WTC11 (cell line): ENCODE results near the gene SPSB2. TPM values are rescaled to one million over a fixed set of nuclear protein-coding genes. Genes with fewer than 3 reads are reported as not detected.

Experiments used
- ATAC-seq: fragments of 200-7000 bp; cut with Tn5 transposase; 2 replicates; pipeline ENCODE4 v1.10.0; 2021; ENCODE audit warnings: mild to moderate bottlenecking, moderate library complexity
- CTCF ChIA-PET: fragments of 300-600 bp; sonication (Branson Sonifier 250); formaldehyde crosslinking; loops from one replicate; lab custom pipeline; 2021; ENCODE audit warnings: antibody characterized with exemption; lab: Charles Lee
- POLR2A ChIA-PET: fragments of 350-600 bp; sonication (Branson Sonifier 250); formaldehyde crosslinking; loops from one replicate; lab custom pipeline; 2021; ENCODE audit warnings: antibody characterized with exemption; lab: Charles Lee
- DNase-seq: peaks from one replicate; pipeline ENCODE4 v3.0.0; 2021; ENCODE audit warnings: low spot score
- H3K27ac Mint-ChIP-seq: 2 replicates; pipeline ENCODE4 v1.8.0; 2021; ENCODE audit warnings: mixed read lengths
- H3K27me3 Mint-ChIP-seq: 2 replicates; pipeline ENCODE4 v1.8.0; 2021; ENCODE audit warnings: low read depth, mild to moderate bottlenecking, moderate library complexity, mixed read lengths
- H3K36me3 Mint-ChIP-seq: 2 replicates; pipeline ENCODE4 v1.8.0; 2021; ENCODE audit warnings: mixed read lengths
- H3K4me1 Mint-ChIP-seq: 2 replicates; pipeline ENCODE4 v1.8.0; 2022; ENCODE audit warnings: mixed read lengths
- H3K4me3 Mint-ChIP-seq: 2 replicates; pipeline ENCODE4 v1.8.0; 2021; ENCODE audit warnings: mild to moderate bottlenecking, moderate library complexity, mixed read lengths
- H3K9me3 Mint-ChIP-seq: 2 replicates; pipeline ENCODE4 v1.8.0; 2021; ENCODE audit warnings: mixed read lengths
- ARID4B ChIP-seq: sonication (generic); formaldehyde crosslinking; IDR thresholded peaks from 2 replicates; pipeline ENCODE4 v1.8.0; 2023; ENCODE audit warnings: missing genetic modification reagents, mild to moderate bottlenecking, borderline replicate concordance
- ELF4 ChIP-seq: sonication (generic); formaldehyde crosslinking; IDR thresholded peaks from 2 replicates; pipeline ENCODE4 v1.8.1; 2022; ENCODE audit warnings: low read depth, mild to moderate bottlenecking, moderate library complexity, missing genetic modification reagents
- HMGA2 ChIP-seq: fragments of 250-450 bp; sonication (Bioruptor Pico); IDR thresholded peaks from 2 replicates; pipeline ENCODE4 v1.4.0; 2021; ENCODE audit warnings: mild to moderate bottlenecking, moderate library complexity
- HMGXB4 ChIP-seq: sonication (generic); formaldehyde crosslinking; IDR thresholded peaks from 2 replicates; pipeline ENCODE4 v1.8.1; 2023; ENCODE audit warnings: mild to moderate bottlenecking, moderate library complexity, missing genetic modification reagents
- JUN ChIP-seq: sonication (generic); formaldehyde crosslinking; IDR thresholded peaks from 2 replicates; pipeline ENCODE4 v1.8.0; 2023; ENCODE audit warnings: mild to moderate bottlenecking, missing genetic modification reagents
- MYBL2 ChIP-seq: sonication (generic); formaldehyde crosslinking; IDR thresholded peaks from 2 replicates; pipeline ENCODE4 v1.8.1; 2023; ENCODE audit warnings: mild to moderate bottlenecking, moderate library complexity, missing genetic modification reagents
- OVOL2 ChIP-seq: fragments of 250-450 bp; sonication (Bioruptor Pico); IDR thresholded peaks from 2 replicates; pipeline ENCODE4 v1.9.0; 2021; ENCODE audit warnings: mild to moderate bottlenecking, borderline replicate concordance
- SOX15 ChIP-seq: fragments of 250-450 bp; sonication (Bioruptor Pico); IDR thresholded peaks from 2 replicates; pipeline ENCODE4 v1.9.0; 2021; ENCODE audit warnings: mild to moderate bottlenecking
- TEAD4 ChIP-seq: sonication (generic); formaldehyde crosslinking; IDR thresholded peaks from 2 replicates; pipeline ENCODE4 v1.8.0; 2022; ENCODE audit warnings: mild to moderate bottlenecking, missing genetic modification reagents
- ZBTB21 ChIP-seq: sonication (generic); formaldehyde crosslinking; IDR thresholded peaks from 2 replicates; pipeline ENCODE4 v1.8.1; 2023; ENCODE audit warnings: mild to moderate bottlenecking, missing genetic modification reagents, borderline replicate concordance
- ZBTB43 ChIP-seq: sonication (generic); formaldehyde crosslinking; IDR thresholded peaks from 2 replicates; pipeline ENCODE4 v1.8.1; 2023; ENCODE audit warnings: mild to moderate bottlenecking, missing genetic modification reagents
- ZNF121 ChIP-seq: sonication (generic); formaldehyde crosslinking; IDR thresholded peaks from 2 replicates; pipeline ENCODE4 v1.8.0; 2023; ENCODE audit warnings: missing genetic modification reagents
- ZNF138 ChIP-seq: sonication (generic); formaldehyde crosslinking; conservative IDR thresholded peaks from 2 replicates; pipeline ENCODE4 v1.8.1; 2022; ENCODE audit warnings: mild to moderate bottlenecking, moderate library complexity, missing genetic modification reagents
- total RNA-seq: library from RNA; stranded (reverse); gene quantifications from 3 replicates; pipeline ENCODE4 v1.2.3, GENCODE V29; 2021
- TF ChIP-seq, protein P1 (sequence below): sonication (generic); formaldehyde crosslinking; IDR thresholded peaks from 2 replicates; pipeline ENCODE4 v1.8.0; 2022; ENCODE audit warnings: missing genetic modification reagents
- TF ChIP-seq, protein P2 (sequence below): sonication (generic); formaldehyde crosslinking; IDR thresholded peaks from 2 replicates; pipeline ENCODE4 v1.8.1; 2022; ENCODE audit warnings: mild to moderate bottlenecking, moderate library complexity, missing genetic modification reagents
- TF ChIP-seq, protein P3 (sequence below): fragments of 250-450 bp; sonication (Bioruptor Pico); IDR thresholded peaks from 2 replicates; pipeline ENCODE4 v1.9.0; 2021; ENCODE audit warnings: mild to moderate bottlenecking

SPSB2 gene
- total RNA-seq, 1 experiment from 2014 or later: 25.5 TPM

DNA sequence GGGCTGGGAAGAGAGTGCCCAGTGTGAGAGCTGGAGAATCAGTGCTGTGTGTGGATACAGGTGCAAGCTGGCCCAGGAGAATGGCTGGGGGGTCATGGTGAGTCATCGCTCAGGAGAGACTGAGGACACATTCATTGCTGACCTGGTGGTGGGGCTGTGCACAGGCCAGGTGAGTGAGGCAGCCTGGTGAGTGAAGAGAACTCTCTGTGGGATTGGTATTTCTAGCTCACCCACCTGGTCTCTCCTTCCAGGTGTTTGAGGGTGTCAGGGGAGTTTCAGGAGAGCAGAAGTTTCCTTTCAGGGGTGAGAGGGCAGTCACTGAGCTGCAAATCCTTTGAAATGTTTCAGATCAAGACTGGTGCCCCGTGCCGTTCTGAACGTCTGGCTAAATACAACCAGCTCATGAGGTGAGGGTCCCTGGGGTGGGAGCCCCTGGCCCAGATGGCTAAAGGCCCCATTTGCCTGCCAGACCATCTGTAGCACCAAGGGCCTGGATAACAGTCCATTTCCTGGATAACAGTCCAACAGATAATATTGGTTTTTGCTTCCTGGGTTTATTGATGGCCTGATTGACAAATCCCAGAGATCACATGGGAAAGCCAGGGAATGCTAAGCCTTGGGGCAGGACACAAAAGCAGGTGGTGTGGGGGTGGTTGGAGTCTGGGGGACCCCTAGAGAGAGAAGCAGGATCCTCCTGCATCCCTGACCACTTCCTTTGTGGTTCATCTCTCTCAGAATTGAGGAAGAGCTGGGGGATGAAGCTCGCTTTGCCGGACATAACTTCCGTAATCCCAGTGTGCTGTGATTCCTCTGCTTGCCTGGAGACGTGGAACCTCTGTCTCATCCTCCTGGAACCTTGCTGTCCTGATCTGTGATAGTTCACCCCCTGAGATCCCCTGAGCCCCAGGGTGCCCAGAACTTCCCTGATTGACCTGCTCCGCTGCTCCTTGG, 49.2 kb upstream of the SPSB2 start:
- H3K4me3 Mint-ChIP-seq: no peak overlapping the region
- no peaks in the 10 kb centered on the region for H3K9me3 Mint-ChIP-seq
- CTCF ChIA-PET: interaction anchor here (1.3 to 7.0 kb wide), 5 partner anchors 9 to 53 kb away, joined by 3 to 81 read pairs (median 7); partner anchors contain the start of genes C12orf57, RNU7-1 and SPSB2
- ATAC-seq: no peak
- TF ChIP-seq OVOL2 (CRISPR knock-in tag) (no peak), ZNF121 (0 out of 2 replicates have a peak, but pooled peaks have one; percentile 25)
- no peaks in the 10 kb centered on the region for H3K27me3 Mint-ChIP-seq
- H3K27ac Mint-ChIP-seq: peak overlapping the region; percentile 2; the same call in 1 of the 2 replicates
- no peak for DNase-seq
- H3K4me1 Mint-ChIP-seq: peaks cover 43% of the 10 kb centered on the region
- H3K36me3 Mint-ChIP-seq: peaks cover 38% of the 10 kb centered on the region
- POLR2A ChIA-PET: interaction anchor here (0.7 to 1.4 kb wide), 3 partner anchors 9 to 50 kb away, joined by 3 to 7 read pairs (median 4); partner anchors contain the start of gene SPSB2

GRCh38 chr12:6921539-6921938, 48.4 kb upstream of the SPSB2 start:
- H3K36me3 Mint-ChIP-seq: peaks cover 45% of the 10 kb centered on the region

More at GRCh38 chr12:6921539-6921938, 48.4 kb upstream of the SPSB2 start:
- ChIA-PET CTCF (interaction anchor here (1.3 to 7.0 kb wide), 4 partner anchors 8 to 52 kb away, joined by 3 to 81 read pairs (median 6); partner anchors contain the start of gene SPSB2), POLR2A (interaction anchor here (1.0 to 1.4 kb wide), 2 partner anchors 8 to 49 kb away, joined by 4 to 7 read pairs; partner anchors contain the start of gene SPSB2)
- peak overlapping the region; percentile 57; the same call in 1 of the 2 replicates for H3K27ac Mint-ChIP-seq
- H3K27me3 Mint-ChIP-seq: no peaks in the 10 kb centered on the region
- no peak overlapping the region for H3K4me3 Mint-ChIP-seq
- DNase-seq (no peak), ATAC-seq (no peak)
- TF ChIP-seq, protein P1, sequence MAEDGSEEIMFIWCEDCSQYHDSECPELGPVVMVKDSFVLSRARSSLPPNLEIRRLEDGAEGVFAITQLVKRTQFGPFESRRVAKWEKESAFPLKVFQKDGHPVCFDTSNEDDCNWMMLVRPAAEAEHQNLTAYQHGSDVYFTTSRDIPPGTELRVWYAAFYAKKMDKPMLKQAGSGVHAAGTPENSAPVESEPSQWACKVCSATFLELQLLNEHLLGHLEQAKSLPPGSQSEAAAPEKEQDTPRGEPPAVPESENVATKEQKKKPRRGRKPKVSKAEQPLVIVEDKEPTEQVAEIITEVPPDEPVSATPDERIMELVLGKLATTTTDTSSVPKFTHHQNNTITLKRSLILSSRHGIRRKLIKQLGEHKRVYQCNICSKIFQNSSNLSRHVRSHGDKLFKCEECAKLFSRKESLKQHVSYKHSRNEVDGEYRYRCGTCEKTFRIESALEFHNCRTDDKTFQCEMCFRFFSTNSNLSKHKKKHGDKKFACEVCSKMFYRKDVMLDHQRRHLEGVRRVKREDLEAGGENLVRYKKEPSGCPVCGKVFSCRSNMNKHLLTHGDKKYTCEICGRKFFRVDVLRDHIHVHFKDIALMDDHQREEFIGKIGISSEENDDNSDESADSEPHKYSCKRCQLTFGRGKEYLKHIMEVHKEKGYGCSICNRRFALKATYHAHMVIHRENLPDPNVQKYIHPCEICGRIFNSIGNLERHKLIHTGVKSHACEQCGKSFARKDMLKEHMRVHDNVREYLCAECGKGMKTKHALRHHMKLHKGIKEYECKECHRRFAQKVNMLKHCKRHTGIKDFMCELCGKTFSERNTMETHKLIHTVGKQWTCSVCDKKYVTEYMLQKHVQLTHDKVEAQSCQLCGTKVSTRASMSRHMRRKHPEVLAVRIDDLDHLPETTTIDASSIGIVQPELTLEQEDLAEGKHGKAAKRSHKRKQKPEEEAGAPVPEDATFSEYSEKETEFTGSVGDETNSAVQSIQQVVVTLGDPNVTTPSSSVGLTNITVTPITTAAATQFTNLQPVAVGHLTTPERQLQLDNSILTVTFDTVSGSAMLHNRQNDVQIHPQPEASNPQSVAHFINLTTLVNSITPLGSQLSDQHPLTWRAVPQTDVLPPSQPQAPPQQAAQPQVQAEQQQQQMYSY (CRISPR knock-in tag): no peak
- no peak for TF ChIP-seq ZBTB43 (CRISPR knock-in tag)
- TF ChIP-seq ZNF138: no peak
- TF ChIP-seq JUN (CRISPR knock-in tag): no peak
- no peak for TF ChIP-seq MYBL2 (CRISPR knock-in tag)
- TF ChIP-seq ARID4B: no peak
- no peak for TF ChIP-seq ELF4
- TF ChIP-seq, protein P2, sequence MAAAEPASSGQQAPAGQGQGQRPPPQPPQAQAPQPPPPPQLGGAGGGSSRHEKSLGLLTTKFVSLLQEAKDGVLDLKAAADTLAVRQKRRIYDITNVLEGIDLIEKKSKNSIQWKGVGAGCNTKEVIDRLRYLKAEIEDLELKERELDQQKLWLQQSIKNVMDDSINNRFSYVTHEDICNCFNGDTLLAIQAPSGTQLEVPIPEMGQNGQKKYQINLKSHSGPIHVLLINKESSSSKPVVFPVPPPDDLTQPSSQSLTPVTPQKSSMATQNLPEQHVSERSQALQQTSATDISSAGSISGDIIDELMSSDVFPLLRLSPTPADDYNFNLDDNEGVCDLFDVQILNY: no peak
- TF ChIP-seq, protein P3, sequence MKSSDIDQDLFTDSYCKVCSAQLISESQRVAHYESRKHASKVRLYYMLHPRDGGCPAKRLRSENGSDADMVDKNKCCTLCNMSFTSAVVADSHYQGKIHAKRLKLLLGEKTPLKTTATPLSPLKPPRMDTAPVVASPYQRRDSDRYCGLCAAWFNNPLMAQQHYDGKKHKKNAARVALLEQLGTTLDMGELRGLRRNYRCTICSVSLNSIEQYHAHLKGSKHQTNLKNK: no peak
- no peak for TF ChIP-seq TEAD4 (CRISPR knock-in tag)
- TF ChIP-seq HMGA2 (CRISPR knock-in tag): no peak
- no peak for TF ChIP-seq OVOL2 (CRISPR knock-in tag)
- TF ChIP-seq HMGXB4 (CRISPR knock-in tag): no peak
- no peak for TF ChIP-seq ZBTB21 (CRISPR knock-in tag)
- TF ChIP-seq SOX15 (CRISPR knock-in tag): no peak
- no peaks in the 10 kb centered on the region for H3K9me3 Mint-ChIP-seq
- H3K4me1 Mint-ChIP-seq: peaks cover 41% of the 10 kb centered on the region
